ENCODE measurements around the gene LONP2. TPM values are rescaled to one million over a fixed set of nuclear protein-coding genes. Genes with fewer than 3 reads are reported as not detected.

LONP2 gene
- total and polyA plus RNA-seq, 2 of the 13 experiments (the other 11 are each of a cell fraction or from before 2014, with no cell fraction given) = 39.2 to 63.3 TPM

- no peak for DNase-seq (ENCODE audit: low spot score)
- intact Hi-C loops (cut with micrococcal nuclease; ENCODE audit: unreplicated experiment) (no loop called here), in situ Hi-C loops (cut with HindIII; ENCODE audit: extremely low pct_ligation_motif_present, low pct_unique_long_range_greater_than_20kb) (no loop called here)
- H3K9ac ChIP-seq (ENCODE audit: insufficient read depth, low read depth, low read length) = no peak overlapping the region
- no peaks in the 10 kb centered on the region for H4K20me1 ChIP-seq (ENCODE audit: insufficient read depth, low read length)
- H3K36me3 ChIP-seq (replicated peaks in 1 of 2; ENCODE audit: control insufficient read depth in 1 of 2, insufficient read depth in 2 of 2, low read length in 2 of 2) = peaks cover 12 to 62% of the 10 kb centered on the region in 2 experiments
- CTCF ChIA-PET (ENCODE audit: low intra/inter-chr PET ratio, low total read pairs) = no interaction called here
- H3K27ac ChIP-seq (ENCODE audit: extremely low read length, insufficient read depth, low read length) = no peak overlapping the region
- H2AFZ ChIP-seq (ENCODE audit: low read length) = no peak overlapping the region
- peaks cover 15% of the 10 kb centered on the region for H3K4me1 ChIP-seq (ENCODE audit: insufficient read depth, low read length)
- 93% methylated on average over 1 of the region's 1 CpG for WGBS (ENCODE audit: low lambda C conversion rate)
- no peaks in the 10 kb centered on the region for H3K27me3 ChIP-seq (ENCODE audit: control insufficient read depth in 1 of 2, insufficient read depth in 2 of 2, low read length in 2 of 2)
- H3K4me3 ChIP-seq (replicated peaks in 1 of 3; ENCODE audit: insufficient read depth in 1 of 3, low read depth in 2 of 3, low read length in 3 of 3) = no peak overlapping the region
- FAIRE-seq = no peak
- no TSS peak for BruUV-seq (replicated peaks)
- POLR2A ChIA-PET = no interaction called here
- no peaks in the 10 kb centered on the region for H3K9me3 ChIP-seq (ENCODE audit: low read length)
- no peak for ATAC-seq
- H3K79me2 ChIP-seq (ENCODE audit: insufficient read depth, low read length) = no peaks in the 10 kb centered on the region
- no peak overlapping the region for H3K4me2 ChIP-seq (ENCODE audit: low read depth, low read length)
- TF ChIP-seq ZNF577 (CRISPR knock-in tag; IDR thresholded peaks at IDR 0.05; ENCODE audit: borderline replicate concordance, low read depth) (no peak), TMF1 (CRISPR knock-in tag; IDR thresholded peaks at IDR 0.05; ENCODE audit: low read depth) (no peak), ZHX2 (IDR thresholded peaks at IDR 0.05; ENCODE audit: low read depth) (no peak), ZHX2 (CRISPR knock-in tag; IDR thresholded peaks at IDR 0.05; ENCODE audit: borderline replicate concordance) (no peak), ZNF280D (CRISPR knock-in tag; IDR thresholded peaks at IDR 0.05) (no peak), ZNF101 (CRISPR knock-in tag; IDR thresholded peaks at IDR 0.05; ENCODE audit: borderline replicate concordance, low read depth) (no peak), HOXA3 (CRISPR knock-in tag; IDR thresholded peaks at IDR 0.05) (no peak), KDM5B (CRISPR knock-in tag; IDR thresholded peaks at IDR 0.05; ENCODE audit: borderline replicate concordance) (no peak), ZNF230 (CRISPR knock-in tag; IDR thresholded peaks at IDR 0.05) (no peak), HMGA1 (CRISPR knock-in tag; conservative IDR thresholded peaks at IDR 0.05) (no peak), PHF20 (CRISPR knock-in tag; IDR thresholded peaks at IDR 0.05) (no peak), BCLAF1 (IDR thresholded peaks at IDR 0.05) (no peak), RFXANK (CRISPR knock-in tag; IDR thresholded peaks at IDR 0.05) (no peak), ZNF652 (CRISPR knock-in tag; IDR thresholded peaks at IDR 0.05; ENCODE audit: borderline replicate concordance, low read depth) (no peak), NFE2L2 (IDR thresholded peaks at IDR 0.05; ENCODE audit: low read length) (no peak)
These were observed 50.6 kb downstream of the LONP2 start for GRCh38 chr16:48294724-48295123.
